Measurements from ENCODE around the gene XKR8.

The XKR8 gene, protein sequence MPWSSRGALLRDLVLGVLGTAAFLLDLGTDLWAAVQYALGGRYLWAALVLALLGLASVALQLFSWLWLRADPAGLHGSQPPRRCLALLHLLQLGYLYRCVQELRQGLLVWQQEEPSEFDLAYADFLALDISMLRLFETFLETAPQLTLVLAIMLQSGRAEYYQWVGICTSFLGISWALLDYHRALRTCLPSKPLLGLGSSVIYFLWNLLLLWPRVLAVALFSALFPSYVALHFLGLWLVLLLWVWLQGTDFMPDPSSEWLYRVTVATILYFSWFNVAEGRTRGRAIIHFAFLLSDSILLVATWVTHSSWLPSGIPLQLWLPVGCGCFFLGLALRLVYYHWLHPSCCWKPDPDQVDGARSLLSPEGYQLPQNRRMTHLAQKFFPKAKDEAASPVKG

DNA sequence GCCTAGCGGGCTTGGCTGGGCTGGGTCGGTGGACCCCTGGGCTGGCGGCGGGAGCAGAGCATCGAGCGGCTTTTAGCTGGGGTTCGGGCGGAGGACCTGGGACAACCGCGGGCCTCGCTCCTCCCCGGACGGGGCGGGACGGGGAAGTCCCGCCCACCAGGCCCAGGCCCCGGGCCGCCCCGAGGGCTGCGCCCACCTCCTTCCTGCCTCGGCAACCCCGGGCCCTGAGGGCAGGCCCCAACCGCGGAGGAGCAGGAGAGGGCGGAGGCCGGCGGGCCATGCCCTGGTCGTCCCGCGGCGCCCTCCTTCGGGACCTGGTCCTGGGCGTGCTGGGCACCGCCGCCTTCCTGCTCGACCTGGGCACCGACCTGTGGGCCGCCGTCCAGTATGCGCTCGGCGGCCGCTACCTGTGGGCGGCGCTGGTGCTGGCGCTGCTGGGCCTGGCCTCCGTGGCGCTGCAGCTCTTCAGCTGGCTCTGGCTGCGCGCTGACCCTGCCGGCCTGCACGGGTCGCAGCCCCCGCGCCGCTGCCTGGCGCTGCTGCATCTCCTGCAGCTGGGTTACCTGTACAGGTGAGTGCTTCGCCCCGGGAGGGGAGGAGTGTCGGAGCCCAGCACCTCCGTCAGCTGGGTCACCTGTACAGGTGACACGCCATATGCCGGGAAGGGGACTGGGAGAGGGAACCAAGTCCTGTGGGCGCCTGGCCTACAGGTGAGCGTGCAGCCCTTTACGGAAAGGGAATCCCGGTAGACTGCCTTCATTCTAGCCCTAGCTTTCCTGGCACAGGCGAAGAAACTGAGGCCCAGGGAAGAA, at the start of gene XKR8:
Gene XKR8, plus strand, starts transcription at position 182 of the 812 bp plus-strand sequence. Its CDS starts 97 bp downstream, at position 279.
- H3K27ac Mint-ChIP-seq, result peak within 1 kb of the TSS; percentile 74
- peaks cover 30% of the 10 kb centered on the region for H3K4me1 Mint-ChIP-seq (ENCODE audit: low read depth)
- no peaks in the 10 kb centered on the region for H3K27me3 Mint-ChIP-seq
- H3K36me3 Mint-ChIP-seq (ENCODE audit: low read depth), result peaks cover 25% of the 10 kb centered on the region
- H3K9me3 Mint-ChIP-seq, result no peaks in the 10 kb centered on the region
- peak within 1 kb of the TSS; percentile 75 for H3K4me3 Mint-ChIP-seq
- intact Hi-C loops (cut with micrococcal nuclease), result no loop called here

GRCh38 chr1:27912429-27912828, 47.3 kb upstream of the XKR8 start:
- Mint-ChIP-seq H3K4me1 (ENCODE audit: low read depth) (peaks cover 5% of the 10 kb centered on the region), H3K27ac (no peak overlapping the region), H3K36me3 (ENCODE audit: low read depth) (peaks cover 55% of the 10 kb centered on the region), H3K27me3 (no peaks in the 10 kb centered on the region), H3K4me3 (no peak overlapping the region), H3K9me3 (no peaks in the 10 kb centered on the region)
- intact Hi-C loops (cut with micrococcal nuclease), result no loop called here

- Mint-ChIP-seq H3K27ac (peak overlapping the region; percentile 95), H3K4me3 (peak overlapping the region; percentile 34), H3K4me1 (ENCODE audit: low read depth) (peaks cover 5% of the 10 kb centered on the region), H3K9me3 (no peaks in the 10 kb centered on the region), H3K36me3 (ENCODE audit: low read depth) (peaks cover 33% of the 10 kb centered on the region), H3K27me3 (no peaks in the 10 kb centered on the region)
- intact Hi-C loops (cut with micrococcal nuclease), result no loop called here
Measured at GRCh38 chr1:27915082-27915575, 44.6 kb upstream of the XKR8 start.

DNA sequence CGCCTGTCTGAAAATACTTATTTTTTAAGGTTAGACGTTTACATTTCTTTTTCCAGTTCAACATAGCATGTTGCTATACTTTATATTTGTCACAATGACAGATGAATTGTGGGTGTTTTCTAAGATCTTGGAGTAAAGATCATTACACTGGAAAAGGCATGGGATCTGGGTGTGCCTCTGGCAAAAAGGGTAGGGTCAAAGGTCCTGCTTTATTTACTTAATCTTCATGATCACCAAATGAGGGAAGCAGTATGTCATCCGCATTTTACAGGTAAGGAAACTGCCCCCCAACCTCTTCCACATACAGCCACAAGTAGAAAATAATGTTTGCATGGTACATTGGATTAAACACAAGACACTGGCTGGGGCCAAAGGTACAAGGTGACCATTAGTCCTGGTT, 37.5 kb upstream of the XKR8 start:
- no peaks in the 10 kb centered on the region for H3K9me3 Mint-ChIP-seq
- no peaks in the 10 kb centered on the region for H3K4me1 Mint-ChIP-seq (ENCODE audit: low read depth)
- no peaks in the 10 kb centered on the region for H3K36me3 Mint-ChIP-seq (ENCODE audit: low read depth)
- intact Hi-C loops (cut with micrococcal nuclease), result no loop called here
- no peak overlapping the region for H3K4me3 Mint-ChIP-seq
- H3K27ac Mint-ChIP-seq, result no peak overlapping the region
- H3K27me3 Mint-ChIP-seq, result no peaks in the 10 kb centered on the region

DNA sequence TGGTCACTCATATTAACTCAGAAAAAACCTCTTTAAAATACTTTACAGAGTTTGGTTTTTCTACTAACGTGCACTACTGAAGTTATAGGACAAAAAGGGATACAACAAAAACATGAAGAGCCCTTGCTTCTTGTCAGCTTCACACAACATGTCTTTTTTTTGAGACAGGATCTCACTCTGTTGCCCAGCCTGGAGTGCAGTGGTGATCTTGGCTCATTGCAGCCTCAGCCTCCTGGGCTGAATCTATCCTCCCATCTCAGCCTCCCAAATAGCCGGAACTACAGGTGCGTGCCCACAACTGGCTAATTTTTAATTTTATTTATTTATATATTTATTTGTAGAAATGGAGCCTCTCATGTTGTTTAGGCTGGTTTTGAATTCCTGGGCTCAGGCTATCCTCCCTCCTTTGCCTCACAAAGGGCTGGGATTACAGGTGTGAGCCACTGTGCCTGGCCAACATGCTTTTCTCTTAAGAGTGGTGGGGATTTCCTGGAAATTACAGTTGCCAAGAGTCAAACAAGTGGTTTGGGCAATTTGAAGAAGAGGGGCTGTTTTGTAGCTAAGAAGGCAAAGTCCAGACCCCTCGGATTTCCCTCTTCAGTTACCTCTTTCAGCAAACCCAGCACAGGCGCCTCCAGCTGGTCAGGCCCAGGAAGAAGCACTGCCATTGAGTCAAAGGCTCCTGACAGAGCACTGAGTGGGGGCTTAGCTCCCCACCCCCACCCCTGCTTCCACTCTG, 31.4 kb upstream of the XKR8 start:
- peaks cover 22% of the 10 kb centered on the region for H3K4me1 Mint-ChIP-seq (ENCODE audit: low read depth)
- no peak overlapping the region for H3K27ac Mint-ChIP-seq
- peaks cover 6% of the 10 kb centered on the region for H3K27me3 Mint-ChIP-seq
- no peaks in the 10 kb centered on the region for H3K9me3 Mint-ChIP-seq
- H3K36me3 Mint-ChIP-seq (ENCODE audit: low read depth), result no peaks in the 10 kb centered on the region
- H3K4me3 Mint-ChIP-seq, result no peak overlapping the region
- intact Hi-C loops (cut with micrococcal nuclease), result no loop called here

- Mint-ChIP-seq H3K27me3 (peaks cover 22% of the 10 kb centered on the region), H3K4me1 (ENCODE audit: low read depth) (peaks cover 36% of the 10 kb centered on the region), H3K36me3 (ENCODE audit: low read depth) (no peaks in the 10 kb centered on the region), H3K9me3 (no peaks in the 10 kb centered on the region), H3K27ac (peak overlapping the region; percentile 54), H3K4me3 (no peak overlapping the region)
- intact Hi-C loops (cut with micrococcal nuclease), result no loop called here
Measured at GRCh38 chr1:27931184-27931583, 28.6 kb upstream of the XKR8 start.

DNA sequence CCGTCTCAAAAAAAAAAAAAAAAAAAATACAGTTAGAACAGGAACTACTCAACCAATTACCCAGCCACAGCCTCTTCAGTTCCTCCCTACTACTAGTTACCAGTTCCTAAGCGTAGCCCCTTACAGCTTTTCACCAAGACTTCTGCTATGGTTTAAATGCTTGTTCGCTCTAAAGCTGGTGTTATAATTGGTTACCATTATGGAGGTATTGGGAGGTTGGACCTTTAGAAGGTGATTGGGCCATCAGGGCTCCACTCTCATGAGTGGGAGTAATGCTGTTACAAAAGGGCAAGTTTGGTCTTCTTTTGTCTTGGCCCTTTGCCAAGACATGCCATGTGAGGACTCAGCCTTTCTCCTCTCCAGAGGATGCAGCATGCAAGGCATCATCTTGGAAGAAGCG, 28.0 kb upstream of the XKR8 start:
- peaks cover 36% of the 10 kb centered on the region for H3K4me1 Mint-ChIP-seq (ENCODE audit: low read depth)
- intact Hi-C loops (cut with micrococcal nuclease), result no loop called here

DNA sequence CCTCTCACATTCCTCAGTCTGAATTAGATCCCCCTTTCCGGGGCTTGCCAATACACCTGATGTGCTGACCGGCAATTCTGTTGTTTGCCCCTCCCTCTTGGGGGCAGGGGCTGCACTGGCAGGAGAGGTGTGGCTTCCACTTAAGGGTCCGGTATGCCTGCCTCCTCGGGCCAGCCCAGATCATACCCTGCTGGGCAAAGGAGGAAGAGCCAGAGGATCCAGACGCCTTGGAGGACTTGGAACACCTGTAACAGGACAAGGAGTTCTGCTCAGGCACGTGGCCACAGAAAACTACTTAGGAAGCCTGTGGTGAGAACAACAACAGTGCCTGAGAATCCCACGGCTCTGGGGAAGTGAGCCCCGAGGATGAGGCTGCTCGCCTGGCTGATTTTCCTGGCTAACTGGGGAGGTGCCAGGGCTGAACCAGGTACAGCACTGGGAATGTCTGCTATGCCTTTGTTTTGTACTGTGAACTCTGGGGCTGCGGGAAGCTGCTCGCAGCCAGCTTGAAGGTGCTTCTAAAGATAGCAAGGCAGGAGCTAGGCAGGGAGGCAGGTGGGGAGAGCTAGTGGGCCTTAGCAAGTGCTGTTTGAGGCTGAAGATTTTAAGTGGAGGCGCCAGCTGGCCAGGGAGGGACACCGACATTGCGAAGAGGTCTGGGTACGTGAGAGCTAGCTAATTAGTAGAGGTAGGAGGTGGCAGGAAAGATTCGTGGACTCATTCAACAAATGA, 24.8 kb upstream of the XKR8 start, which contains the start of gene SMPDL3B:
Gene SMPDL3B, plus strand, starts transcription at position 183 of the 732 bp plus-strand sequence. Its CDS starts 184 bp downstream, at position 367.
- Mint-ChIP-seq H3K4me1 (ENCODE audit: low read depth) (peaks cover 44% of the 10 kb centered on the region), H3K9me3 (no peaks in the 10 kb centered on the region), H3K27me3 (peaks cover 22% of the 10 kb centered on the region), H3K27ac (no peak within 1 kb of the TSS), H3K4me3 (no peak within 1 kb of the TSS), H3K36me3 (ENCODE audit: low read depth) (no peaks in the 10 kb centered on the region)
- intact Hi-C loops (cut with micrococcal nuclease), result no loop called here

More for the DNA sequence above, 28.0 kb upstream of the XKR8 start:
- H3K27me3 Mint-ChIP-seq, result peaks cover 26% of the 10 kb centered on the region
- H3K9me3 Mint-ChIP-seq, result no peaks in the 10 kb centered on the region
- no peak overlapping the region for H3K4me3 Mint-ChIP-seq
- no peaks in the 10 kb centered on the region for H3K36me3 Mint-ChIP-seq (ENCODE audit: low read depth)
- H3K27ac Mint-ChIP-seq, result peak overlapping the region; percentile 54

DNA sequence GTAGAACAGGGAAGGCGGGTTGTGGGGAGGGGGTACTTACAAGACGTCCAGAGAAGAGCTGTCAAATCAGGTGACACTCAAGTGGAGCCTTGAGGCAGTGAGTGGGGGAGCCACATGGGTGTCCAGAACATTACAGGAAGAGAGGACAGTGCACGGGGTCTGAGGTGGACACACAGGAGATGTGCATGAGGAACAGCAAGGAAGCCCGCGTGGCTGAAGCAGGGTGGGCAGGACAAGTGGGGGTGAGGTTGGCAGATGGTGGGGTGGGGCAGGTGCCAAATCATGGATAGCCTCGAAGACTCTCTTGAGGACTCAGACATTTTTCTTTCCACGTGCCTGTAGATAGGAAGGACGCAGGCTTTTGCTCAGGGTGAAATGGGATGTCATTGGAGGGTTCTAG, 24.1 kb upstream of the XKR8 start:
- Mint-ChIP-seq H3K4me1 (ENCODE audit: low read depth) (peaks cover 51% of the 10 kb centered on the region), H3K4me3 (no peak overlapping the region)

DNA sequence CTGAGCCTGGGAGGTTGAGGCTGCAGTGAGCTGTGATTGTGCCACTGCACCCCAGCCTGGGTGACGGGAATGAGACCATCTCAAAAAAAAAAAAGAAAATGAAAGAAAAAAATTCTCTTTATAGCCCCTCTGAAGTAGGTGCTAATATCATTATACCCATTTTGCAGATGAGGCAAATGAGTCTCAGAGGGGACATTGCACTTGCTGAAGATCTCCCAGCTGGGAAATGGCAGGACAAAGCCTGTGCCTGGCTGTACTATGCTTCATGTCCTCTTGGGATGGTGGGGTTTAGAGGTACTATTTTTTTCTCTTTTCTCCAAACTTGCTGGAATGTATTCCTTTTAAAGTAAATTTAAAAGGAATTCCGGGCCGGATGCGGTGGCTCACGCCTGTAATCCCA, 23.4 kb upstream of the XKR8 start:
- Mint-ChIP-seq H3K4me1 (ENCODE audit: low read depth) (peaks cover 48% of the 10 kb centered on the region), H3K9me3 (no peaks in the 10 kb centered on the region), H3K27me3 (peaks cover 22% of the 10 kb centered on the region), H3K4me3 (no peak overlapping the region), H3K36me3 (ENCODE audit: low read depth) (no peaks in the 10 kb centered on the region), H3K27ac (no peak overlapping the region)
- intact Hi-C loops (cut with micrococcal nuclease), result no loop called here

More for the DNA sequence above, 24.1 kb upstream of the XKR8 start:
- H3K36me3 Mint-ChIP-seq (ENCODE audit: low read depth), result no peaks in the 10 kb centered on the region
- intact Hi-C loops (cut with micrococcal nuclease), result no loop called here
- H3K27me3 Mint-ChIP-seq, result peaks cover 22% of the 10 kb centered on the region
- no peaks in the 10 kb centered on the region for H3K9me3 Mint-ChIP-seq
- no peak overlapping the region for H3K27ac Mint-ChIP-seq

DNA sequence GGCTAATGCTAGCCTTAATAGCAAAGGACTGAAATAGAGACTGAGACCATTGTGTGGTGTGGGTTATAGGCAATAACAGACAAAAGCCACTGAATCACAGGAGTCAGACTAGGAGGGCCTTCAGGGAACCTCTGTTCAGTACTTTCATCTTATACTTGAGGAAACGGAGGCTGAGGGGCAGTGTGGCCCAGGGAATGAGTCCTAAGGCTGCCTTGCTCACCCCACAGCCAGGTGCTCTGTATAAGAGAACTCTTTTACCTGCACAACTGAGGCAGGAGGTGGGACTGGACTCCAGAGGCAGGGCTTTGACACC, 22.3 kb upstream of the XKR8 start:
- H3K4me1 Mint-ChIP-seq (ENCODE audit: low read depth), result peaks cover 46% of the 10 kb centered on the region
- no peaks in the 10 kb centered on the region for H3K9me3 Mint-ChIP-seq
- no peaks in the 10 kb centered on the region for H3K36me3 Mint-ChIP-seq (ENCODE audit: low read depth)
- no peak overlapping the region for H3K27ac Mint-ChIP-seq
- no peak overlapping the region for H3K4me3 Mint-ChIP-seq
- H3K27me3 Mint-ChIP-seq, result peaks cover 21% of the 10 kb centered on the region
- intact Hi-C loops (cut with micrococcal nuclease), result no loop called here

GRCh38 chr1:27938488-27938887, 21.3 kb upstream of the XKR8 start:
- Mint-ChIP-seq H3K36me3 (ENCODE audit: low read depth) (no peaks in the 10 kb centered on the region), H3K4me1 (ENCODE audit: low read depth) (peaks cover 48% of the 10 kb centered on the region), H3K27me3 (peaks cover 20% of the 10 kb centered on the region), H3K9me3 (no peaks in the 10 kb centered on the region), H3K27ac (no peak overlapping the region), H3K4me3 (no peak overlapping the region)
- intact Hi-C loops (cut with micrococcal nuclease), result no loop called here

DNA sequence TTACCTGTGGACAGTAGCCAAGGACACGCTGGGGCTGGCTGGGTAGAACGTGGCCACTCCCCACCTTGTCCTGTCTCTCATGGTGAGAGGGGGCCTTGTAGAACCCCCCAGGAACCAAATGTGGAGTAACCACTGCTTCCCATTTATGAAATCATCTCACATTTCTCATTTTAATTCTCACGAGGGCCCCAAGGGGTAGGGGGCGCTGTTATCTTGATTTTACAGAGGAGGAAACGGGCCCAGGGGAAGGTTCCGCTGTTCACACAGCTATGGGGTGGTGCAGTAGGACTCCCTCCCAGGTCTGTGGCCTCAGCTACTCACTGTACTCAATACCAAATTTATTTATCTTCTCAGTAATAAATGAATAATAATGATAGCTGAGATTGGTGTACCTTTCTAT, 19.5 kb upstream of the XKR8 start:
- H3K4me3 Mint-ChIP-seq, result no peak overlapping the region
- H3K36me3 Mint-ChIP-seq (ENCODE audit: low read depth), result no peaks in the 10 kb centered on the region
- intact Hi-C loops (cut with micrococcal nuclease), result loop anchor here (5.0 kb wide), 1 partner anchor 42 kb away; no protein-coding TSS in a partner anchor
- H3K27me3 Mint-ChIP-seq, result peaks cover 12% of the 10 kb centered on the region
- H3K4me1 Mint-ChIP-seq (ENCODE audit: low read depth), result peaks cover 55% of the 10 kb centered on the region
- peak overlapping the region; percentile 54 for H3K27ac Mint-ChIP-seq
- no peaks in the 10 kb centered on the region for H3K9me3 Mint-ChIP-seq

All from dendritic cell treated with granulocyte-macrophage colony-stimulating factor and Interleukin-4, amounts not matched to agents 40 ng/mL and 50 ng/mL, for 4 days (primary cell).